Endothelial cell of umbilical vein (primary cell): ENCODE data around the gene LSP1. TPM values are rescaled to one million over a fixed set of nuclear protein-coding genes. Genes with fewer than 3 reads are reported as not detected.

Source experiments
- BruUV-seq: library from RNA; stranded (reverse); fragments of 400-500 nt; replicated peaks from 2 replicates; lab custom pipeline; 2021; lab: Mats Ljungman, UMichigan
- CTCF ChIA-PET: fragments of 300-600, 350-600 bp; sonication (Branson Sonifier 250); formaldehyde crosslinking; loops from one replicate; lab custom pipeline; 2021; ENCODE audit warnings: antibody characterized with exemption, inconsistent platforms; lab: Charles Lee
- POLR2A ChIA-PET: fragments of 300-600, 350-600 bp; sonication (Branson Sonifier 250); formaldehyde crosslinking; loops from one replicate; lab custom pipeline; 2021; ENCODE audit warnings: antibody characterized with exemption, inconsistent platforms; lab: Charles Lee
- DNase-seq: peaks from one replicate; pipeline ENCODE4 v3.0.0-alpha.2; 2011; ENCODE audit warnings: low read depth, low spot score
- FAIRE-seq: peaks from 2 replicates; lab custom pipeline; 2011; peaks lifted over from hg19 to GRCh38; lab: Jason Lieb, UNC
- H2AFZ ChIP-seq: 2 replicates; pipeline ENCODE4 v1.6.0; 2012; ENCODE audit warnings: low read depth, low read length, control low read depth, inconsistent platforms
- H3K27ac ChIP-seq: 2 replicates; pipeline ENCODE4 v1.5.1; 2011; ENCODE audit warnings: low read depth, mild to moderate bottlenecking, control low read depth, low read length, moderate library complexity; ENCODE audit not compliant: insufficient read depth
- H3K27me3 ChIP-seq, 2 experiments: 2 replicates each; pipeline versions ENCODE4 v1.6.0 to v1.6.1; 2011; ENCODE audit warnings: low read length in 2 of 2, mixed read lengths in 1 of 2; ENCODE audit not compliant: control insufficient read depth in 2 of 2, insufficient read depth in 2 of 2
- H3K36me3 ChIP-seq, 2 experiments: 2 replicates in 1 of 2; 3 replicates in 1 of 2; pipeline ENCODE4 v1.5.1; 2011; ENCODE audit warnings: low read length in 2 of 2, mild to moderate bottlenecking in 1 of 2, moderate library complexity in 1 of 2; ENCODE audit not compliant: control insufficient read depth in 2 of 2, insufficient read depth in 2 of 2; ENCODE audit errors: extremely low read depth in 1 of 2
- H3K4me1 ChIP-seq: 3 replicates; pipeline ENCODE4 v1.5.1; 2011; ENCODE audit warnings: mild to moderate bottlenecking, low read length; ENCODE audit not compliant: control insufficient read depth, insufficient read depth; ENCODE audit errors: extremely low read depth
- H3K4me2 ChIP-seq: 2 replicates; pipeline ENCODE4 v1.6.1; 2011; ENCODE audit warnings: low read length, control low read depth, mixed read lengths; ENCODE audit not compliant: insufficient read depth
- H3K4me3 ChIP-seq, 3 experiments: fragments of 200-600 bp in 1 of 3; sonication (generic), shearing (Covaris generic) in 1 of 3; replicated peaks in 1 of 3; 2 replicates each; pipeline ENCODE4 v1.5.1; 2011 to 2016; ENCODE audit warnings: control low read depth in 3 of 3, low read length in 3 of 3, mild to moderate bottlenecking in 2 of 3, inconsistent platforms in 1 of 3, low read depth in 1 of 3, moderate library complexity in 1 of 3; ENCODE audit not compliant: insufficient read depth in 1 of 3
- H3K79me2 ChIP-seq: 2 replicates; pipeline ENCODE4 v1.6.0; 2012; ENCODE audit warnings: low read length, inconsistent platforms; ENCODE audit not compliant: control insufficient read depth, insufficient read depth
- H3K9ac ChIP-seq: replicated peaks from 2 replicates; pipeline ENCODE3; 2011; ENCODE audit warnings: low read length, control low read depth; ENCODE audit not compliant: insufficient read depth; ENCODE audit errors: extremely low read depth
- H3K9me1 ChIP-seq: replicated peaks from 3 replicates; pipeline ENCODE4 v1.6.0; 2011; ENCODE audit warnings: mild to moderate bottlenecking, low read length; ENCODE audit not compliant: control insufficient read depth, insufficient read depth; ENCODE audit errors: extremely low read depth
- H3K9me3 ChIP-seq: replicated peaks from 2 replicates; pipeline ENCODE4 v1.5.1; 2012; ENCODE audit warnings: low read length, inconsistent platforms; ENCODE audit not compliant: control insufficient read depth, insufficient read depth
- H4K20me1 ChIP-seq: replicated peaks from 2 replicates; pipeline ENCODE3; 2011; ENCODE audit warnings: mild to moderate bottlenecking, low read length; ENCODE audit not compliant: control insufficient read depth, insufficient read depth; ENCODE audit errors: extremely low read depth
- EZH2 ChIP-seq: IDR thresholded peaks from 2 replicates; pipeline ENCODE4 v1.6.1; 2012; ENCODE audit warnings: borderline replicate concordance, low read depth, mild to moderate bottlenecking, moderate library complexity, low read length, inconsistent platforms; ENCODE audit not compliant: severe bottlenecking
- GATA2 ChIP-seq: IDR thresholded peaks from 2 replicates; pipeline ENCODE4 v1.7.0; 2011; ENCODE audit warnings: low read depth, mild to moderate bottlenecking, moderate library complexity, mixed read lengths, low read length; ENCODE audit not compliant: insufficient read length, insufficient read depth
- MYC ChIP-seq: IDR thresholded peaks from one replicate; pipeline ENCODE4 v1.6.1; 2011; ENCODE audit warnings: mild to moderate bottlenecking, low read depth, low read length
- dilution Hi-C: fragments of 300-500 bp; cut with MboI; formaldehyde crosslinking; loops from one replicate; pipeline ENCODE4 v1.15.0; 2019; ENCODE audit warnings: low sequenced_read_pairs; ENCODE audit not compliant: extremely low pct_ligation_motif_present
- intact Hi-C: fragments of 100-400 bp; cut with micrococcal nuclease; formaldehyde crosslinking; loops from one replicate; pipeline ENCODE4 v1.10.0; 2022
- polyA plus RNA-seq, 4 experiments: library from polyadenylated mRNA; depleted of rRNA in 3 of 4; stranded (reverse) in 3 of 4; unstranded in 1 of 4; fragments of >200 nt; gene quantifications; 2 replicates each; pipeline versions ENCODE4 v1.2.1 to v1.2.3, GENCODE V29; 2011 to 2012; ENCODE audit warnings: missing spikeins in 1 of 4
- total RNA-seq: library from RNA; stranded (reverse); gene quantifications from 2 replicates; pipeline ENCODE4 v1.2.3, GENCODE V29; 2021
- TF ChIP-seq, protein P1 (sequence below): IDR thresholded peaks from 2 replicates; pipeline ENCODE4 v1.6.1; 2011; ENCODE audit not compliant: insufficient read depth, insufficient read length
- TF ChIP-seq, protein P2 (sequence below), 2 donors: IDR thresholded peaks; 1 replicate in 1 of 2; 2 replicates in 1 of 2; pipeline ENCODE4 v1.5.1; 2011; ENCODE audit warnings: low read length in 2 of 2, mild to moderate bottlenecking in 2 of 2, moderate library complexity in 2 of 2, control low read depth in 1 of 2, inconsistent platforms in 1 of 2, low read depth in 1 of 2; ENCODE audit not compliant: insufficient read depth in 1 of 2; ENCODE audit errors: extremely low read depth in 1 of 2

The LSP1 gene
- total and polyA plus RNA-seq, 2 donors (not counting 3 experiments of a cell fraction or from before 2014, with no cell fraction given), result not detected

DNA sequence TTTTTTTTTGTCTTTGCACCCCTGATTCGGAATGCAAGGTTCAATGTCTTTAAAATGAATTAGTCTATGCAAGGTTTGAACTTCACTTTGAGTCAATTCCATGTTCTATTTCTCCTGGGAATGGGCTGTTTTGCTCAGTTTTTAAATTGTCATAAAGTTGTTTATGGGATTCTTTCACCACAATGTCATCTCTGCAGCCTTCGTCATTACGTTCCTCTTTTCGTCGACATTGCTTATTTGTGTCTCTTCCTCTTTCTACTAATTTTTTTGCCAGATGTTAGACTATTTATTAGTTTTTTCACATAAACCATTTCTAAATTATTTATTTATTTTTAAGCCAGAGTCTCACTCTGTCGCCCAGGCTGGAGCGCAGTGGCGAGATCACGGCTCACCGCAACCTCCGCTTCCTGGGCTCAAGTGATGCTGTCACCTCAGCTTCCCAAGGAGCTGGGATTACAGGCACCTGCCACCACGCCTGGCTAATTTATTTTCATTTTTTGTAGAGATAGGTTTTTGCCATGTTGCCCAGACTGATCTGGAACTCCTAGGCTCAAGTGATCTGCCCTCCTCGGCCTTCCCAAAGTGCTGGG is 59.5 kb downstream of the LSP1 start:
- ChIA-PET POLR2A (interaction anchor here (0.6 kb wide), 1 partner anchor 789 kb away, joined by 3 read pairs; no protein-coding TSS in a partner anchor), CTCF (interaction anchor here (1.4 kb wide), 1 partner anchor 30 kb away, joined by 3 read pairs; no protein-coding TSS in a partner anchor)
- Histone ChIP-seq H3K36me3 (no peaks in the 10 kb centered on the region), H3K4me1 (peaks cover 14% of the 10 kb centered on the region), H3K9me1 (no peaks in the 10 kb centered on the region), H3K79me2 (no peaks in the 10 kb centered on the region), H3K4me3 (no peak overlapping the region), H3K27ac (no peak overlapping the region), H2AFZ (no peak overlapping the region), H3K27me3 (no peaks in the 10 kb centered on the region), H4K20me1 (no peaks in the 10 kb centered on the region), H3K9me3 (no peaks in the 10 kb centered on the region), H3K4me2 (no peak overlapping the region), H3K9ac (no peak overlapping the region)
- intact Hi-C loops, result no loop called here
- no TSS peak for BruUV-seq
- dilution Hi-C loops, result no loop called here
- no peak for FAIRE-seq
- DNase-seq, result no peak
- no peak for TF ChIP-seq MYC
- TF ChIP-seq, protein P1, sequence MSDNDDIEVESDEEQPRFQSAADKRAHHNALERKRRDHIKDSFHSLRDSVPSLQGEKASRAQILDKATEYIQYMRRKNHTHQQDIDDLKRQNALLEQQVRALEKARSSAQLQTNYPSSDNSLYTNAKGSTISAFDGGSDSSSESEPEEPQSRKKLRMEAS, result no peak
- no peak for TF ChIP-seq GATA2
- no peak for TF ChIP-seq EZH2
- TF ChIP-seq, protein P2, sequence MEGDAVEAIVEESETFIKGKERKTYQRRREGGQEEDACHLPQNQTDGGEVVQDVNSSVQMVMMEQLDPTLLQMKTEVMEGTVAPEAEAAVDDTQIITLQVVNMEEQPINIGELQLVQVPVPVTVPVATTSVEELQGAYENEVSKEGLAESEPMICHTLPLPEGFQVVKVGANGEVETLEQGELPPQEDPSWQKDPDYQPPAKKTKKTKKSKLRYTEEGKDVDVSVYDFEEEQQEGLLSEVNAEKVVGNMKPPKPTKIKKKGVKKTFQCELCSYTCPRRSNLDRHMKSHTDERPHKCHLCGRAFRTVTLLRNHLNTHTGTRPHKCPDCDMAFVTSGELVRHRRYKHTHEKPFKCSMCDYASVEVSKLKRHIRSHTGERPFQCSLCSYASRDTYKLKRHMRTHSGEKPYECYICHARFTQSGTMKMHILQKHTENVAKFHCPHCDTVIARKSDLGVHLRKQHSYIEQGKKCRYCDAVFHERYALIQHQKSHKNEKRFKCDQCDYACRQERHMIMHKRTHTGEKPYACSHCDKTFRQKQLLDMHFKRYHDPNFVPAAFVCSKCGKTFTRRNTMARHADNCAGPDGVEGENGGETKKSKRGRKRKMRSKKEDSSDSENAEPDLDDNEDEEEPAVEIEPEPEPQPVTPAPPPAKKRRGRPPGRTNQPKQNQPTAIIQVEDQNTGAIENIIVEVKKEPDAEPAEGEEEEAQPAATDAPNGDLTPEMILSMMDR (IDR thresholded peaks at IDR 0.05; ENCODE audit: extremely low read depth in 1 of 2, insufficient read depth in 1 of 2, low read depth in 1 of 2, low read length in 2 of 2), result no peak
